A673 (cell line): ENCODE data around the gene IMMP2L. TPM values are rescaled to one million over a fixed set of nuclear protein-coding genes. Genes with fewer than 3 reads are reported as not detected.

Source experiments
- BruUV-seq: library from RNA; stranded (reverse); fragments of 400-500 nt; replicated peaks from 2 replicates; lab custom pipeline; 2021; lab: Mats Ljungman, UMichigan
- CTCF ChIA-PET: fragments of 300-600 bp; sonication (Branson Sonifier 250); formaldehyde crosslinking; loops from one replicate; lab custom pipeline; 2022; ENCODE audit warnings: antibody characterized with exemption; lab: Charles Lee
- POLR2A ChIA-PET: fragments of 300-600 bp; sonication (Branson Sonifier 250); formaldehyde crosslinking; loops from one replicate; lab custom pipeline; 2022; ENCODE audit warnings: antibody characterized with exemption; ENCODE audit not compliant: low non-redundant PET; lab: Charles Lee
- DNase-seq: peaks from one replicate; pipeline ENCODE4 v3.0.0-alpha.2; 2015; ENCODE audit warnings: low spot score
- H3K27ac ChIP-seq: fragments of 200-600 bp; sonication (generic); 2 replicates; pipeline ENCODE4 v1.5.1; 2016; ENCODE audit warnings: mixed run types, low read depth, mild to moderate bottlenecking, mixed read lengths, antibody characterized with exemption, low read length; ENCODE audit not compliant: poor library complexity, severe bottlenecking
- H3K27me3 ChIP-seq: fragments of 200-600 bp; sonication (generic); replicated peaks from 2 replicates; pipeline ENCODE4 v1.6.1; 2017; ENCODE audit warnings: mixed run types, low read depth, mild to moderate bottlenecking, mixed read lengths, antibody characterized with exemption, low read length; ENCODE audit not compliant: insufficient read depth, poor library complexity
- H3K36me3 ChIP-seq: fragments of 200-600 bp; sonication (generic); 2 replicates; pipeline ENCODE4 v1.6.1; 2016; ENCODE audit warnings: mixed run types, mild to moderate bottlenecking, mixed read lengths, antibody characterized with exemption, low read length; ENCODE audit not compliant: insufficient read depth, poor library complexity, severe bottlenecking
- H3K4me1 ChIP-seq: fragments of 200-600 bp; sonication (generic); 2 replicates; pipeline ENCODE4 v1.6.1; 2017; ENCODE audit warnings: mixed run types, mild to moderate bottlenecking, mixed read lengths, antibody characterized with exemption, low read length; ENCODE audit not compliant: insufficient read depth, poor library complexity, severe bottlenecking
- H3K4me3 ChIP-seq: fragments of 200-600 bp; sonication (generic); 2 replicates; pipeline ENCODE4 v1.5.1; 2016; ENCODE audit warnings: low read depth, mixed run types, mild to moderate bottlenecking, mixed read lengths, low read length; ENCODE audit not compliant: poor library complexity, severe bottlenecking
- H3K9me3 ChIP-seq: fragments of 200-600 bp; sonication (generic); 2 replicates; pipeline ENCODE4 v1.6.1; 2016; ENCODE audit warnings: mixed run types, low read depth, mild to moderate bottlenecking, mixed read lengths, antibody characterized with exemption, low read length; ENCODE audit not compliant: poor library complexity, severe bottlenecking
- EZH2 ChIP-seq: fragments of 200-600 bp; sonication (generic); IDR thresholded peaks from 2 replicates; pipeline ENCODE4 v1.6.1; 2017; ENCODE audit warnings: borderline replicate concordance, low read depth, mild to moderate bottlenecking, mixed read lengths, antibody characterized with exemption, low read length; ENCODE audit not compliant: poor library complexity, severe bottlenecking
- intact Hi-C: fragments of 100-400 bp; cut with micrococcal nuclease; formaldehyde crosslinking; loops from one replicate; pipeline ENCODE4 v1.10.0; 2022; ENCODE audit not compliant: unreplicated experiment
- total RNA-seq: library from RNA; stranded (reverse); gene quantifications from 2 replicates; pipeline ENCODE4 v1.2.3, GENCODE V29; 2021
- TF ChIP-seq, protein P1 (sequence below): fragments of 300-800, 200-600 bp; sonication (generic); conservative IDR thresholded peaks from 2 replicates; pipeline ENCODE4 v1.5.1; 2017; ENCODE audit warnings: low read depth, mild to moderate bottlenecking, antibody characterized with exemption, low read length, moderate library complexity, mixed read lengths

Gene IMMP2L
- total RNA-seq, 1 experiment from 2014 or later = 10.0 TPM

DNA sequence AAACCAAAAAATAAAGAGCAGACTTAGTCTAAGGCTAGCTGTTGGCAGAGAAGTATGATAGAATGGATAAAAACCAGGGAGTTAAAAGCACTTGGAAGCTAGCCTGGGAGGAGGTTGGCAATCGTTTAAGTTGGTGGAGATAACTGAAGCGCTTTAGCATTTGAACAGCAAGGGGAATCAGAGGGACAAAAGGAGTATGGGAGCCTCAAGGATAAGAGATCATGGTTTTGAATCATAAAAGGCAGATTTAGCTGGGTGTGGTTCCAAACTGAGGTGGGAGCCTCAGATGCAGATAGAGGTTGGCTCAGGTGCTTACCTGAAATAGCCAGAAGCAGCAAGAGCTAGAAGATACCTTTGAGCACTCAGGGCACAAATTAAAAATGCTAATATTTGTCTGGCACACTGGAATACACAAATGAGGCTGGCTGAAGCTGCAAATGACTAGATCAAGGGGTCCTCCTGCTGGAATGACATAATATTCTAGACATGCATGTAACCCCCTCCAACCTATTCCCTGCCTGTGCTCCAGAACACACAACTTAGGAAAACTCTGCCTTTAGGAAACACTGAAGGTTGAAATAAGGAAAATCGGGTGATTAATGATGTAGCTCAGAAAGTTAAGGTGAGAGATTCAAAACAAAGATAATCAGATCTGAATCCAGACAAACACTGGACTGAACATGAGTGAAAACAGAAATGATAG lies 843.6 kb downstream of the IMMP2L start:
- ChIA-PET CTCF (no interaction called here), POLR2A (no interaction called here)
- intact Hi-C loops = no loop called here
- no peak for DNase-seq
- BruUV-seq = no TSS peak
- Histone ChIP-seq H3K4me3 (no peak overlapping the region), H3K36me3 (no peaks in the 10 kb centered on the region), H3K27ac (no peak overlapping the region), H3K4me1 (no peaks in the 10 kb centered on the region), H3K27me3 (no peaks in the 10 kb centered on the region), H3K9me3 (no peaks in the 10 kb centered on the region)
- TF ChIP-seq, protein P1, sequence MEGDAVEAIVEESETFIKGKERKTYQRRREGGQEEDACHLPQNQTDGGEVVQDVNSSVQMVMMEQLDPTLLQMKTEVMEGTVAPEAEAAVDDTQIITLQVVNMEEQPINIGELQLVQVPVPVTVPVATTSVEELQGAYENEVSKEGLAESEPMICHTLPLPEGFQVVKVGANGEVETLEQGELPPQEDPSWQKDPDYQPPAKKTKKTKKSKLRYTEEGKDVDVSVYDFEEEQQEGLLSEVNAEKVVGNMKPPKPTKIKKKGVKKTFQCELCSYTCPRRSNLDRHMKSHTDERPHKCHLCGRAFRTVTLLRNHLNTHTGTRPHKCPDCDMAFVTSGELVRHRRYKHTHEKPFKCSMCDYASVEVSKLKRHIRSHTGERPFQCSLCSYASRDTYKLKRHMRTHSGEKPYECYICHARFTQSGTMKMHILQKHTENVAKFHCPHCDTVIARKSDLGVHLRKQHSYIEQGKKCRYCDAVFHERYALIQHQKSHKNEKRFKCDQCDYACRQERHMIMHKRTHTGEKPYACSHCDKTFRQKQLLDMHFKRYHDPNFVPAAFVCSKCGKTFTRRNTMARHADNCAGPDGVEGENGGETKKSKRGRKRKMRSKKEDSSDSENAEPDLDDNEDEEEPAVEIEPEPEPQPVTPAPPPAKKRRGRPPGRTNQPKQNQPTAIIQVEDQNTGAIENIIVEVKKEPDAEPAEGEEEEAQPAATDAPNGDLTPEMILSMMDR = no peak
- no peak for TF ChIP-seq EZH2

DNA sequence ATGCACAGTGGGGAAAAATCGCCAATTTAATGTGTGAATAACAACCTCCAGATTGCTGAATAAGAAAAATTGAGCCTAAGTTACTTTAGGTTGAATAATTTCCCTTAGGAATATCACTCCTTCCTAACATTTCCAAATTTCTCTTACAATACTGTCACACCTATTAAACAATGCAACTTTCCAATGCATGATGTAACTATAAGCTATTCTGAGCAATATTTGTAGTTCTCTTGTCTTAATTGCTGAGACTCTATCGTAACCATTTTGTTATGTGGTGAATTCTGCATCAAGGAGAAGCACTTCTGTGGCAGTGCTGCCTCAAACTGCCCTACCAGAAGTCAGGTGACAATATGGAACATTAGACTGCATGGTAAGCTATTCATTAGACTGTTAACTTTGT lies 858.1 kb downstream of the IMMP2L start:
- Histone ChIP-seq H3K9me3 (no peaks in the 10 kb centered on the region), H3K27ac (no peak overlapping the region), H3K36me3 (no peaks in the 10 kb centered on the region), H3K4me1 (no peaks in the 10 kb centered on the region), H3K27me3 (no peaks in the 10 kb centered on the region), H3K4me3 (no peak overlapping the region)
- ChIA-PET CTCF (no interaction called here), POLR2A (no interaction called here)
- intact Hi-C loops = no loop called here
- TF ChIP-seq, protein P1 = no peak
- TF ChIP-seq EZH2 = no peak
- BruUV-seq = no TSS peak
- DNase-seq = no peak

DNA sequence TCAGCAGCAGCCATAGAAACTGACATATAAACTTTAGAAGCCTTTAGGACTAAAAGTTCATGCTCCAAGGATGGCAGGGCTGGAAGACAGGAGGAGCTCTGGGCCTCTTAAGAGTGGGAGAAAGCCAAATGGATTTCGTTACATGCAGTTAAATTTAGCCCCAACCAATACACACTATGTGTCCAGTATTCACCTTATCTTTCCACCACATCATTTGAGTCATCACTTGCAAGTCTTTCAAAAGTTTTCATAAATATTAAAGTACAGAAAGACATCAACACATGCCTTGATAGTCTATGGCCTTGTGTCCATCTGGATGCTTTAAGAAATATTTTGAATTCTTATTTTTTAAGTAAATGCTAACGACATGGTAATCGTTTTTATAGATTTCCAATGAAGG lies 863.7 kb downstream of the IMMP2L start:
- Histone ChIP-seq H3K4me1 (no peaks in the 10 kb centered on the region), H3K4me3 (no peak overlapping the region), H3K9me3 (no peaks in the 10 kb centered on the region), H3K36me3 (no peaks in the 10 kb centered on the region), H3K27ac (no peak overlapping the region), H3K27me3 (no peaks in the 10 kb centered on the region)
- TF ChIP-seq EZH2 = no peak
- TF ChIP-seq, protein P1 = no peak
- no TSS peak for BruUV-seq
- DNase-seq = no peak
- CTCF ChIA-PET = no interaction called here
- POLR2A ChIA-PET = no interaction called here
- intact Hi-C loops = no loop called here
